Fibroblast of the aortic adventitia (primary cell): ENCODE measurements around the gene IBA57. TPM values are rescaled to one million over a fixed set of nuclear protein-coding genes. Genes with fewer than 3 reads are reported as not detected.
A peak's percentile ranks its signal among the peaks of the same experiment; 100 is the strongest.

Experiments used
- DNase-seq: peaks from one replicate; pipeline ENCODE4 v3.0.0-alpha.2; 2010; ENCODE audit warnings: low read depth
- H3K4me3 ChIP-seq: 2 replicates; pipeline ENCODE4 v1.5.1; 2011; ENCODE audit warnings: low read depth, mild to moderate bottlenecking, control low read depth, low read length, moderate library complexity
- total RNA-seq: library from RNA; depleted of rRNA; stranded (reverse); fragments of >200 nt; gene quantifications from 2 replicates; pipeline ENCODE4 v1.2.3, GENCODE V29; 2012; ENCODE audit warnings: low replicate concordance
- TF ChIP-seq, protein P1 (sequence below): IDR thresholded peaks from 2 replicates; pipeline ENCODE4 v1.5.1; 2011; ENCODE audit warnings: mild to moderate bottlenecking, low read length, control low read depth, inconsistent platforms; ENCODE audit not compliant: insufficient read depth

IBA57 gene
- total RNA-seq, 1 donor: 6.1 TPM

DNA sequence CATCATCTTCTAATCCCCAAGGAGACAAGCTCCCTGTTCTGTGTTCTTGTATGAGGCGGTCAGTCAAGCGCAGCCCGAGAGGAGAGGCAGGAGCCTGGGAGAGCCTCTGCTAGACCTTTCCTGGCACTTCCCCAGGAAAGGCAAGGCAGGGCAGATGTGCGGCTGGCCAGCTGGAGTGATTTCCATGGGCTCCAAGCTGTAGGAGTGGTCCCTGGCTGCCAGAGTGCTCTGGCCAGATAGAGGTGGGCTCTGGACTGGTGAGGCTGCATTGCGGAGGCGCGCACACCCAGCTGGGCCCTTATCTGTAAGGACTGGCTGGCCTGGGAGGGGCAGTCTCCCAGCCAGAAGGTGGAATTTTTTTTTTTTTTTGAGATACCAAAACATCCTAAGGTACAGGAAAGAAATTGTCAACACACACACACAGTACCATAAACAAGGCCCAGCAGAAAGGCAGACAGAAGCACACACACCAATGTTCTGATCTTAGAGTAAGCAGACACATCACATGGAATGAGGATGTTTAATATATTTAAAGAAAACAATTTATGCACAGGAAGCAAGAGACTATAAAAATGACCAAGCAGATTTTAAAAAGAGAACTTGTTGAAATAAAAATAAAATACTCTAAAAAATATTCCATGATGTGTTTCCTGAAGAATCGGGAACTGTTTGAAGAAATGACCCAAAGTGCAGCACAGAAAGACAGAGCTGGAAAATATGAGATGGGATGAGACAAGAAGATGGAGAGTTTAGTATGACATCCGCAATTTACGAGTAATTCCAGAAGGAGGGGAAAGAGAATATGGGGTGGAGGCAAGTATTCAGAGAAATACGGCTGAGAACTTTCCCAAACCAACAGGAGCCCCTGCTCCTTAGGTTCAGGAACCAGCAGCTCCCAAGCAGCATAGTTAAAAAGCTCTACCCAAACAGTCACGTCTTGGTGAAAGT, 13.4 kb downstream of the IBA57 start:
- no peak for DNase-seq

DNA sequence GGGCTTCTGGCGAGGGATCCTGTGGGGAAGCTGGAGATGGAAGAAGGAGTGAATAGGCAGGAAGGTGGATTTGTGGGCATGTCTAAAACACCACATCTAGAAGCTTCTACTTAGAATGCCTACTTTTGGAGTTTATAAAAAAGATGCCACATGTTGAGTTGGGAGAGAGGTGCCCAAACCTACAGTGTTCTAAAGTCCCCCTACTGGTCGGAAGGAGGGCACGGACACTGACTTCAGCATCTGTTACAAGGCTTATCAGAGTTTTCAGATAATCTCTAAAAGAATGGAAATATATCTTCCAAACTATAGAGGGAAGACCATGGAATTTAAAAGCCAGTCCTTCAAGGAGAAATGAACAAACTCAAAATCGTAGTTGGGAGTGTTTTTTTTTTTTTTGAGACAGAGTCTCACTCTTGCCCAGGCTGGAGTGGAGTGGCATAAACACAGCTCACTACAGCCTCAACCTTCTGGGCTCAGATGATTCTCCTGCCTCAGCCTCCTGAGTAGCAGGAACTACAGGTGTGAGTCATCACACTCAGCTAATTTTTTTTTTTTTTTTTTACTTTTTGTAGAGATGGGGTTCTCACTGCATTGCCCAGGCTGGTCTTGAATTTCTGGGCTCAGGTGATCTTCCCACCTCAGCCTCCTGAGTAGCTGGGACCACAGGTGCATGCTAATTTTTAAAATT, 14.8 kb downstream of the IBA57 start:
- TF ChIP-seq, protein P1, sequence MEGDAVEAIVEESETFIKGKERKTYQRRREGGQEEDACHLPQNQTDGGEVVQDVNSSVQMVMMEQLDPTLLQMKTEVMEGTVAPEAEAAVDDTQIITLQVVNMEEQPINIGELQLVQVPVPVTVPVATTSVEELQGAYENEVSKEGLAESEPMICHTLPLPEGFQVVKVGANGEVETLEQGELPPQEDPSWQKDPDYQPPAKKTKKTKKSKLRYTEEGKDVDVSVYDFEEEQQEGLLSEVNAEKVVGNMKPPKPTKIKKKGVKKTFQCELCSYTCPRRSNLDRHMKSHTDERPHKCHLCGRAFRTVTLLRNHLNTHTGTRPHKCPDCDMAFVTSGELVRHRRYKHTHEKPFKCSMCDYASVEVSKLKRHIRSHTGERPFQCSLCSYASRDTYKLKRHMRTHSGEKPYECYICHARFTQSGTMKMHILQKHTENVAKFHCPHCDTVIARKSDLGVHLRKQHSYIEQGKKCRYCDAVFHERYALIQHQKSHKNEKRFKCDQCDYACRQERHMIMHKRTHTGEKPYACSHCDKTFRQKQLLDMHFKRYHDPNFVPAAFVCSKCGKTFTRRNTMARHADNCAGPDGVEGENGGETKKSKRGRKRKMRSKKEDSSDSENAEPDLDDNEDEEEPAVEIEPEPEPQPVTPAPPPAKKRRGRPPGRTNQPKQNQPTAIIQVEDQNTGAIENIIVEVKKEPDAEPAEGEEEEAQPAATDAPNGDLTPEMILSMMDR: peak; percentile 35
- no peak for DNase-seq
- H3K4me3 ChIP-seq: no peak overlapping the region

More for the DNA sequence above, 13.4 kb downstream of the IBA57 start:
- TF ChIP-seq, protein P1: no peak
- H3K4me3 ChIP-seq: no peak overlapping the region

DNA sequence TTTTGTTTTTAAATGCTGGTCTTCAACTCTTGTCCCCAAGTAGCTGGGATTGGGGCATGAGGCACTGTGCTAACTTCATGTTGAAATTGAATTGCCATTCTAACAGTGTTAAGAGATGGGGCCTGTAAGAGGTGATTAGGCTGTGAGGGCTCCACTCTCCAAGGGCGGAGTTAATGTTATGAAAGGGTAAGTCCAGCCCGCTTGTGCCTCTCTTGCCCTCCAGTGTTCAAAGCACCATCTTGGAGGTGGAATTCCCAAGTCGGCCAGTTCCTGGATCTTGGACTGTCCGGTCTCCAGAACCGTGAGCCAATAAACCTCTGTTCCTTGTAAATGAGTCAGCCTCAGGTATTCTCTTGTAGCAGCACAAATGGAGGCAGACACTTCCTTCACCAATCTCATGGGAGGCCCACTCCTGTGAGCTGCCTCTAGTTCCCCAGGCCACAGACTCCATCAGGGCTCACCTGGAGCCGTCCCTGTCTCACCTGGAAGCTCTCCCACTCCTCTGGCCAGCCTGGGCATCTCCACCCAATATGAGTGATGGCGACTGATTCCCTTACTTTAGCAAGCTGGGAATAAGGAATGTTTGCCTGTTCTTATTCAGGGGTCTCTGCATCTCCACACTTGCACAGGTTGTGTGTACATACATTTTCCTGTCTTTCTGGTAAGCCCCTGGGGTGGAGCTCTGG, 15.5 kb downstream of the IBA57 start:
- no peak overlapping the region for H3K4me3 ChIP-seq
- TF ChIP-seq, protein P1: no peak
- no peak for DNase-seq

DNA sequence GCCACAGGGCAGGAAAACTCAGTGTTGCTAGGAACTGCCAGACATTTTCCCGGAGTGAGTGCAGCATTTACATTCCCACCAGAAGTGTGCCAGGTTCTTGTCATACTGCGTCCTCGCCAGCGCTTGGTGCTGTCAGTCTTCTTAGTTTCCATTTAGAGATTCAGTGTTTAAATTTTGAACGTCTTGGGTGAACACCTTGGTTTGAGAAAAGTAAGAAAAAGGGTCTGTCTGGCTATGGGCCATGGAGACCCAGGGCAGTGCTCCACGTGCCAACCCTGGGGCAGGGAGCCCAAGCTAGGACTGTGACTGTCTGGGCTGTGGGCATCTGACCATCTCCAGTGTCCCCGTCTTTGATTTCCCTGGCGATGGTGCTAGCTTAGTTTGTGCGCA, 16.0 kb downstream of the IBA57 start:
- TF ChIP-seq, protein P1: no peak
- H3K4me3 ChIP-seq: no peak overlapping the region
- no peak for DNase-seq

DNA sequence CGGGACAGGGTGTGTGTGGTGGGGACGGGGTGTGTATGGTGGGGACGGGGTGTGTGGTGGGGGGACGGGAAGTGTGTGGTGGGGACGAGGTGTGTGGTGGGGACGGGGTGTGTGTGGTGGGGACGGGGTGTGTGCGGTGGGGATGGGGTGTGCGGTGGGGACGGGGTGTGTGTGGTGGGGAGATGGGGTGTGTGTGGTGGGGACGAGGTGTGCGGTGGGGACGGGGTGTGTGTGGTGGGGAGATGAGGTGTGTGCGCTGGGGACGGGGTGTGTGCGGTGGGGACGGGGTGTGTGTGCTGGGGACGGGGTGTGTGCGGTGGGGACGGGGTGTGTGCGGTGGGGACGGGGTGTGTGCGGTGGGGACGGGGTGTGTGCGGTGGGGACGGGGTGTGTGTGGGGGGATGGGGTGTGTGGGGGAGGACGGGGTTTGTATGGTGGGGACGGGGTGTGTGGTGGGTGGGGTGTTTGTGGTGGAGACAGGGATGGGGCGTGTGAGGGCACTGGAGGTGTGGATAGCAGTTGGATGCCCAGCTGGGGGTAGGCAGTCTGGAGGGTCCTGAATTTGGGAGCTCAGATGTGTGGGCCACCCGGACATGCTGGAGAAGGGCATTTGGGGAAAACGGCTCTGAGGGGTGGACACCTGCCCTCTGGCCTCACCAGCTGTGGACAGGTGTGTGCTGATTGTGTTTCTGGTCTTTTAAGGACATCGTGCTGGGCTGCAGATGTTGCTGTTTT, 16.9 kb downstream of the IBA57 start:
- TF ChIP-seq, protein P1: no peak
- no peak for DNase-seq
- no peak overlapping the region for H3K4me3 ChIP-seq

DNA sequence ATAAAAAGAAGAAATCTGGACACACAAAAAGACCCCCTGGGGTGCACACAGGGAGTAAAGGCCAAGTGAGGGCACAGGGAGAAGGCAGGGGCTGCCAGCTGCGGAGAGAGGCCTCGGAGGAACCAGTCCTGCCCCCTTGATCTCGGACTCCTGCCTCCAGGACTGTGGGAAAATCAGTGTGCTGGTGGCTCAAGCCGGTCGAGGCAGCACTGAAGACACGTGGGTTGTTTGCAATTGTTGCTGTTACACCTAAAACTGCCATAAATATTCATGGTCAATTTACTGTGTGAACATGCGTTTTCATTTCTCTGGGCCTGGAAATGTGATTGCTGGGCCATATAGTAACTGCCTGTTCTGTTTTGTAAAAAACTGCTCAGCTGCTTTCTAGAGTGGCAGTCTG, 18.5 kb downstream of the IBA57 start:
- DNase-seq: no peak
- H3K4me3 ChIP-seq: no peak overlapping the region
- TF ChIP-seq, protein P1: no peak
